Spinal cord (tissue), 10 donors: ENCODE results near the gene DVL2. TPM values are rescaled to one million over a fixed set of nuclear protein-coding genes. Genes with fewer than 3 reads are reported as not detected.

Experiments used
- DNase-seq, 6 donors: peaks; one replicate each; pipeline versions ENCODE4 v3.0.0 to v3.0.0-alpha.2; 2013 to 2015; ENCODE audit warnings: low spot score in 6 of 6, low read depth in 4 of 6
- H3K27ac ChIP-seq: one replicate; pipeline ENCODE4 v1.5.1; 2013; ENCODE audit warnings: low read depth, low read length, control low read depth
- H3K27me3 ChIP-seq: one replicate; pipeline ENCODE4 v1.6.1; 2013; ENCODE audit warnings: low read length; ENCODE audit not compliant: control insufficient read depth, insufficient read depth
- H3K36me3 ChIP-seq: one replicate; pipeline ENCODE4 v1.6.1; 2013; ENCODE audit warnings: low read length; ENCODE audit not compliant: control insufficient read depth, insufficient read depth
- H3K4me1 ChIP-seq: one replicate; pipeline ENCODE4 v1.6.1; 2013; ENCODE audit warnings: low read length; ENCODE audit not compliant: control insufficient read depth, insufficient read depth
- H3K4me3 ChIP-seq: one replicate; pipeline ENCODE4 v1.5.1; 2013; ENCODE audit warnings: low read depth, low read length, control low read depth
- H3K9me3 ChIP-seq: one replicate; pipeline ENCODE4 v1.6.1; 2013; ENCODE audit warnings: low read length; ENCODE audit not compliant: control insufficient read depth, insufficient read depth
- WGBS: methylation state at CpG from one replicate; pipeline ENCODE4 v1.1.5; 2013; ENCODE audit warnings: missing lambda C conversion rate; ENCODE audit not compliant: insufficient coverage; 5-methylcytosine and 5-hydroxymethylcytosine counted together
- polyA plus RNA-seq, 2 donors: library from polyadenylated mRNA; unstranded; fragments of 120-200 nt; gene quantifications; one replicate each; pipeline ENCODE4 v1.2.1, GENCODE V29; 2013; ENCODE audit not compliant: insufficient read length in 2 of 2
- small RNA-seq: library from RNA; depleted of rRNA; stranded (forward); fragments of <200 nt; gene quantifications from one replicate; pipeline ENCODE3, GENCODE V24; 2014; ENCODE audit warnings: low replicate concordance
- total RNA-seq, 2 donors: library from RNA; depleted of rRNA in 1 of 2; stranded (reverse); fragments of 120-200 nt in 1 of 2; fragments of >200 nt in 1 of 2; gene quantifications; one replicate each; pipeline versions ENCODE4 v1.2.3 to v1.2.4, GENCODE V29; 2013 to 2014
- donor health status: healthy.

DVL2 gene
- total and polyA plus RNA-seq, 4 donors, result 31.7 to 59.7 (median 47.2) TPM

DNA sequence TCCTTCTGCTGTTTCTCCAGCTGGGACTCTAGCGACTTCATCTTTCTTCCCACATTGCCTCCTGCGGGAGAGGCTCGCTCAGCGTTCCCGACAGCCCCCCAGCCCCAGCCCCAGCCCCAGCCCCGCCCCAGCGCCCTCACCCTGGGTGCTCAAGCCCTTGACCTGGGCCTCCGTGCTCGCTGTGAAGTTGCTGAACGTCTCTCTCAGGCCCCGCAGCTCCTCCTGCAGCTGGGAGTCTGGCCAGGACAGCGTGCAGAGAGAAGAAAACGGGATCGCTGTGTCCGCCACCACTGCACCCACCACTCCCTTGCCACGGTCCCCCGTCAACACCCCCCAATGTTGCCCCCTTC lies 57.5 kb downstream of the DVL2 start:
- 0% methylated on average over 13 of the region's 17 CpGs for WGBS
- Histone ChIP-seq H3K27ac (no peak overlapping the region), H3K4me3 (peak overlapping the region; percentile 57), H3K36me3 (peaks cover 19% of the 10 kb centered on the region), H3K4me1 (peaks cover 34% of the 10 kb centered on the region), H3K9me3 (no peaks in the 10 kb centered on the region), H3K27me3 (peaks cover 2% of the 10 kb centered on the region)
- peak in 2 of 6 donors; percentile 72 to 75 for DNase-seq

GRCh38 chr17:7176107-7176840 lies 58.0 kb downstream of the DVL2 start:
- Histone ChIP-seq H3K4me3 (no peak overlapping the region), H3K27me3 (peaks cover 2% of the 10 kb centered on the region), H3K4me1 (peaks cover 34% of the 10 kb centered on the region), H3K9me3 (no peaks in the 10 kb centered on the region), H3K27ac (no peak overlapping the region), H3K36me3 (peaks cover 18% of the 10 kb centered on the region)
- DNase-seq, result no peak
- 86% methylated on average over 1 of the region's 1 CpG for WGBS

Small RNA genes within 50 kb of the gene (small RNA-seq; reads per million reads assigned to genes)
- gene AC120057.4 (not detected), gene MIR324 (18.4 reads per million, percentile 97 among the genes with 10 or more reads in this experiment), gene RF00019 (not detected)

Other genes with a start within 250 kb of the DVL2 start
Only the 30 nearest of the 36 such genes appear.
- under 1 TPM; 0.10 to 0.66 TPM for gene SLC16A13, start 198.5 kb downstream of the DVL2 start, total RNA-seq
- 1 to 10 TPM; 1.5 to 2.4 TPM for gene SLC16A13, start 198.5 kb downstream of the DVL2 start, polyA plus RNA-seq
- gene SLC16A11, start 190.4 kb downstream of the DVL2 start, total RNA-seq, result 1 to 10 TPM in 1 of 2 donors, under 1 TPM in 1; 0.20 to 2.5 TPM
- gene SLC16A11, start 190.4 kb downstream of the DVL2 start, polyA plus RNA-seq, result under 1 TPM; 0.52 to 0.95 TPM
- under 1 TPM; 0.69 to 0.77 TPM for gene CLEC10A, start 154.3 kb downstream of the DVL2 start, total RNA-seq
- under 1 TPM; 0.17 to 0.29 TPM for gene CLEC10A, start 154.3 kb downstream of the DVL2 start, polyA plus RNA-seq
- under 1 TPM in 1 of 2 donors, not detected in 1; 0.50 TPM for gene ASGR2, start 119.7 kb downstream of the DVL2 start, total RNA-seq
- under 1 TPM; 0.24 to 0.39 TPM for gene ASGR2, start 119.7 kb downstream of the DVL2 start, polyA plus RNA-seq
- gene ASGR1, start 55.1 kb downstream of the DVL2 start, total RNA-seq, result 1 to 10 TPM; 4.3 to 8.2 TPM
- gene ASGR1, start 55.1 kb downstream of the DVL2 start, polyA plus RNA-seq, result 10 to 100 TPM; 32.4 to 32.5 TPM
- gene DLG4, start 14.7 kb downstream of the DVL2 start, total RNA-seq, result 10 to 100 TPM; 50.6 to 82.8 TPM
- gene DLG4, start 14.7 kb downstream of the DVL2 start, polyA plus RNA-seq, result 100 to 1,000 TPM; 192 to 203 TPM
- gene ACADVL, start 14.6 kb downstream of the DVL2 start, total RNA-seq, result 100 to 1,000 TPM; 131 to 478 TPM
- gene ACADVL, start 14.6 kb downstream of the DVL2 start, polyA plus RNA-seq, result 100 to 1,000 TPM; 381 to 455 TPM
- 10 to 100 TPM; 26.2 to 49.0 TPM for gene PHF23, start 4.9 kb upstream of the DVL2 start, total RNA-seq
- 10 to 100 TPM; 50.2 to 53.2 TPM for gene PHF23, start 4.9 kb upstream of the DVL2 start, polyA plus RNA-seq
- gene GABARAP, start 7.9 kb upstream of the DVL2 start, total RNA-seq, result 100 to 1,000 TPM; 196 to 481 TPM
- gene GABARAP, start 7.9 kb upstream of the DVL2 start, polyA plus RNA-seq, result 100 to 1,000 TPM; 431 to 461 TPM
- 10 to 100 TPM; 44.4 to 47.9 TPM for gene CTDNEP1, start 17.2 kb upstream of the DVL2 start, total RNA-seq
- 100 to 1,000 TPM; 177 to 181 TPM for gene CTDNEP1, start 17.2 kb upstream of the DVL2 start, polyA plus RNA-seq
- 10 to 100 TPM; 24.9 to 47.7 TPM for gene ELP5, start 17.7 kb upstream of the DVL2 start, total RNA-seq
- gene ELP5, start 17.7 kb upstream of the DVL2 start, polyA plus RNA-seq, result 10 to 100 TPM; 49.8 to 52.2 TPM
- gene CLDN7, start 28.0 kb upstream of the DVL2 start, total RNA-seq, result 1 to 10 TPM in 1 of 2 donors, under 1 TPM in 1; 0.79 to 2.3 TPM
- 1 to 10 TPM; 1.3 TPM for gene CLDN7, start 28.0 kb upstream of the DVL2 start, polyA plus RNA-seq
- 1 to 10 TPM in 1 of 2 donors, under 1 TPM in 1; 0.59 to 1.9 TPM for gene SLC2A4, start 47.2 kb upstream of the DVL2 start, total RNA-seq
- gene SLC2A4, start 47.2 kb upstream of the DVL2 start, polyA plus RNA-seq, result under 1 TPM; 0.48 to 0.78 TPM
- 1 to 10 TPM in 1 of 2 donors, under 1 TPM in 1; 0.50 to 1.0 TPM for gene YBX2, start 60.1 kb upstream of the DVL2 start, total RNA-seq
- 1 to 10 TPM; 4.2 to 6.9 TPM for gene YBX2, start 60.1 kb upstream of the DVL2 start, polyA plus RNA-seq
- gene EIF5A, start 73.1 kb upstream of the DVL2 start, total RNA-seq, result 100 to 1,000 TPM; 146 to 202 TPM
- 100 to 1,000 TPM; 366 to 375 TPM for gene EIF5A, start 73.1 kb upstream of the DVL2 start, polyA plus RNA-seq
- gene GPS2, start 80.8 kb upstream of the DVL2 start, total RNA-seq, result 10 to 100 TPM; 19.2 to 65.5 TPM
- 10 to 100 TPM; 98.3 to 99.4 TPM for gene GPS2, start 80.8 kb upstream of the DVL2 start, polyA plus RNA-seq
- 10 to 100 TPM; 28.6 TPM for gene NEURL4, start 94.8 kb upstream of the DVL2 start, total RNA-seq
- gene NEURL4, start 94.8 kb upstream of the DVL2 start, polyA plus RNA-seq, result 10 to 100 TPM; 43.9 to 56.4 TPM
- gene ACAP1, start 102.0 kb upstream of the DVL2 start, total RNA-seq, result 10 to 100 TPM in 1 of 2 donors, 1 to 10 TPM in 1; 4.6 to 13.7 TPM
- gene ACAP1, start 102.0 kb upstream of the DVL2 start, polyA plus RNA-seq, result 10 to 100 TPM; 13.8 to 18.1 TPM
- gene KCTD11, start 117.6 kb upstream of the DVL2 start, total RNA-seq, result 10 to 100 TPM in 1 of 2 donors, 1 to 10 TPM in 1; 5.6 to 10.4 TPM
- gene KCTD11, start 117.6 kb upstream of the DVL2 start, polyA plus RNA-seq, result 10 to 100 TPM; 12.6 to 13.5 TPM
- not detected for gene TMEM95, start 120.6 kb upstream of the DVL2 start, total RNA-seq
- not detected for gene TMEM95, start 120.6 kb upstream of the DVL2 start, polyA plus RNA-seq
- gene TNK1, start 146.6 kb upstream of the DVL2 start, total RNA-seq, result 1 to 10 TPM in 1 of 2 donors, under 1 TPM in 1; 0.79 to 1.5 TPM
- 1 to 10 TPM; 3.4 to 4.6 TPM for gene TNK1, start 146.6 kb upstream of the DVL2 start, polyA plus RNA-seq
- gene PLSCR3, start 160.0 kb upstream of the DVL2 start, total RNA-seq, result 10 to 100 TPM in 1 of 2 donors, 1 to 10 TPM in 1; 8.0 to 21.7 TPM
- 10 to 100 TPM; 29.3 to 38.8 TPM for gene PLSCR3, start 160.0 kb upstream of the DVL2 start, polyA plus RNA-seq
- gene TMEM256, start 169.6 kb upstream of the DVL2 start, total RNA-seq, result 100 to 1,000 TPM in 1 of 2 donors, 10 to 100 TPM in 1; 70.9 to 130 TPM
- 10 to 100 TPM; 48.6 to 54.7 TPM for gene TMEM256, start 169.6 kb upstream of the DVL2 start, polyA plus RNA-seq
- gene NLGN2, start 173.3 kb upstream of the DVL2 start, total RNA-seq, result 10 to 100 TPM; 21.5 to 25.3 TPM
- gene NLGN2, start 173.3 kb upstream of the DVL2 start, polyA plus RNA-seq, result 100 to 1,000 TPM; 196 to 210 TPM
- gene SPEM1, start 185.8 kb upstream of the DVL2 start, total RNA-seq, result not detected
- under 1 TPM in 1 of 2 donors, not detected in 1; 0.29 TPM for gene SPEM1, start 185.8 kb upstream of the DVL2 start, polyA plus RNA-seq
- not detected for gene SPEM2, start 191.1 kb upstream of the DVL2 start, total RNA-seq
- gene SPEM2, start 191.1 kb upstream of the DVL2 start, polyA plus RNA-seq, result under 1 TPM; 0.23 to 0.67 TPM
- gene SPEM3, start 194.3 kb upstream of the DVL2 start, total RNA-seq, result not detected
- gene SPEM3, start 194.3 kb upstream of the DVL2 start, polyA plus RNA-seq, result under 1 TPM in 1 of 2 donors, not detected in 1; 0.05 TPM
- gene TMEM102, start 200.9 kb upstream of the DVL2 start, total RNA-seq, result 1 to 10 TPM in 1 of 2 donors, under 1 TPM in 1; 0.69 to 1.3 TPM
- 1 to 10 TPM; 2.1 to 2.4 TPM for gene TMEM102, start 200.9 kb upstream of the DVL2 start, polyA plus RNA-seq
- 10 to 100 TPM; 11.2 to 25.7 TPM for gene FGF11, start 205.0 kb upstream of the DVL2 start, total RNA-seq
- 10 to 100 TPM; 32.8 to 42.2 TPM for gene FGF11, start 205.0 kb upstream of the DVL2 start, polyA plus RNA-seq
- 10 to 100 TPM; 19.1 to 25.9 TPM for gene CHRNB1, start 210.5 kb upstream of the DVL2 start, total RNA-seq
- gene CHRNB1, start 210.5 kb upstream of the DVL2 start, polyA plus RNA-seq, result 10 to 100 TPM; 20.9 TPM